HG03108 (cell line): ENCODE results near the gene RPGRIP1L.

Experiments used
- ATAC-seq: cut with Tn5 transposase; IDR thresholded peaks from one replicate; pipeline ENCODE4 v1.9.1; 2021; ENCODE audit warnings: moderate library complexity; ENCODE audit not compliant: unreplicated experiment

RPGRIP1L gene

DNA sequence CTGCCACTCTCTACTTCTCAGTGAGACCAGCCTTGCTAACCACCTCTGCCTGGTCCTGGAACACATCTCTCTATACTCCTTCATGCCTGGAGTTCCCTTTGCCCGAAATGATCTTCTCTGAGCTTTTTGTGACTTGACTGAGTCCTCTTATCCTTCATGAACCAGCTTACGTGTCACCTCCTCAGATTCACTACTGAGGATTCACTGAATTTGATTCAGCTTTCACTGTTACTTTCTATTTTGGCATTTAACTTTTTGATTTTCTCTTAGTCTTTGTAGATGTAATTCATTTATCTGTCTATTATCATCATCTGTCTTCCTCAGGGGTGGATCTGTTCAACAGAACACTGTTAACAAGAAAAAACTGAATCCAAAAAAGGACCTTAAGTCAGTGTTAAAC, 95.6 kb downstream of the RPGRIP1L start:
- no peak for ATAC-seq

- no peak for ATAC-seq
Measured at GRCh38 chr16:53605831-53606400, 97.7 kb downstream of the RPGRIP1L start.

GRCh38 chr16:53605356-53605755, 98.3 kb downstream of the RPGRIP1L start:
- no peak for ATAC-seq

GRCh38 chr16:53601961-53602360, 101.7 kb downstream of the RPGRIP1L start:
- ATAC-seq, result no peak

GRCh38 chr16:53600616-53601015, 103.0 kb downstream of the RPGRIP1L start:
- no peak for ATAC-seq

DNA sequence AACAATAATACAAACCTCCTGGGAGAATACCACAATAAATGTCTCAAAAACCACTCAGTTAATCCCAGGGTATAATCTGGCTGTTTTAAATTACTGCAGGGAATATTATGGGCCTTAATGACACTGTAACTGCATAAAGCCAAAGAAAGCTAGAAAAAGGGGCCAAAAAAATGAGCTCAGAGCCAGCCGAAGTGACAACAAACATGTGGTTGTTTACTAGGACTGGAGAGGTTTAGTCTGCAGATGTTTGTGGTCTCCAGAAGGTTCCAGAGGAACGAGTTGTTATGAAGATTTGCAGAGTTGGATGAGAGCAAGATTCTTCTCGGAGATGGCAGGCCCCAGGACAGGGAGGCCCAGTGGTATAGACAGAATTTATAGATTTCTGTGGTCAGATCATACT, 103.5 kb downstream of the RPGRIP1L start:
- no peak for ATAC-seq

DNA sequence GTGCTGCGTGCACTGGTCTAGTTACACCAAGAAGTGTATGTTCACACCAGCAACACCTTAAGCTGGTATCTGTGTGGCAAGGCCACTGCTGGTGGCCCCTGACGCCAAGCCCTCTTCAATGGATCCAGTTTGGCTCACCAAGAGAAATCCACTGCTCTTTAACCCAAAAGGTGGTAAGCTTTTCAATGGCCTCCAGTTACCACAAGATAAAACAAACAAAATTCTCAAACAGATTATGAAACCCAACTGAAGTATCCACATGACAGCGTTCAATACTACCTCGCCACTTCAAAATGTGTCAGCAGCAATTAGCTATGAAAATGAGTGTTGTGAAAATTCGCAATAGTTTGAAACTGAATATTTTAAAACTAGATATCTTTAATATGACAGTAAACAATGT, 104.1 kb downstream of the RPGRIP1L start:
- ATAC-seq, result no peak

GRCh38 chr16:53598511-53599275, 105.0 kb downstream of the RPGRIP1L start:
- no peak for ATAC-seq

GRCh38 chr16:53597776-53598175, 105.9 kb downstream of the RPGRIP1L start:
- ATAC-seq, result no peak

GRCh38 chr16:53588081-53588648, 115.5 kb downstream of the RPGRIP1L start:
- ATAC-seq, result no peak

DNA sequence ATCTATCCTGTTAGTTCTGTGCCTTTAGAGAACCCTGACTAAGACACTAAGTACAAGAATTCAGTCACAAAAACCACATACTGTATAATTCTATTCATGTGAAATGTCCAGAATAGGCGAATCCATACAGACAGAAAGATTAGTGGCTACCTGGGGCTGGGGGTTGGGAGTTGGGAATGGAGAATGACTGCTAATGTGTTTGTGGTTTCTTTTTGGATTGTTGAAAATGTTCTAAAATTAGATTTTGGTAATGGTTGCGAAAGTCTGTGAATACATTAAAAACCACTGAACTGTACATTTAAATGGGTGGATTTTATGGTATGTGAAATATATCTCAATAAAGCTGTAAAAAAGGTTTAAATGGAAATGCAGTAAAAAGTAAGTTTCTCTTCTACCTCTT, 120.3 kb downstream of the RPGRIP1L start:
- no peak for ATAC-seq

GRCh38 chr16:53581784-53582183, 121.9 kb downstream of the RPGRIP1L start:
- ATAC-seq, result no peak

GRCh38 chr16:53580038-53580802, 123.4 kb downstream of the RPGRIP1L start:
- no peak for ATAC-seq

DNA sequence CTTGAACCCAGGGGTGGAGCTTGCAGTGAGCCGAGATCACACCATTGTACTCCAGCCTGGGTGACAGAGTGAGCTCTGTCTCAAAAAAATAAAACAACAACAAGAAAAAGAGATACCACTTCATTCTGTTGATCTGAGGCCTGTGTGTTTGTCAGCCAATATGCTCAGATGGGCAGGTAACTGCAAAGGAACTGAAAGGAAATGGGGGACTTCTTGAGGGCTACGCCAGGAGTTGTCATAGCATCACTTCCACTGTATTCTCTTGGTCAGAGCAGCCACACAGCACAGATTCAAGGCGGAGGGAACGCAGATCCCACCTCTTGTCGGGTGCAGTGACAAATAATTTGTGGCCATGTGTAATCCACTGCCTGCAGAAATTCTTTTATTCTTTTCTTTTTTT, 126.8 kb downstream of the RPGRIP1L start:
- no peak for ATAC-seq

GRCh38 chr16:53576210-53576609, 127.4 kb downstream of the RPGRIP1L start:
- no peak for ATAC-seq

GRCh38 chr16:53571763-53572162, 131.9 kb downstream of the RPGRIP1L start:
- ATAC-seq, result no peak

- ATAC-seq, result no peak
Measured at GRCh38 chr16:53566552-53567245, 137.0 kb downstream of the RPGRIP1L start.

DNA sequence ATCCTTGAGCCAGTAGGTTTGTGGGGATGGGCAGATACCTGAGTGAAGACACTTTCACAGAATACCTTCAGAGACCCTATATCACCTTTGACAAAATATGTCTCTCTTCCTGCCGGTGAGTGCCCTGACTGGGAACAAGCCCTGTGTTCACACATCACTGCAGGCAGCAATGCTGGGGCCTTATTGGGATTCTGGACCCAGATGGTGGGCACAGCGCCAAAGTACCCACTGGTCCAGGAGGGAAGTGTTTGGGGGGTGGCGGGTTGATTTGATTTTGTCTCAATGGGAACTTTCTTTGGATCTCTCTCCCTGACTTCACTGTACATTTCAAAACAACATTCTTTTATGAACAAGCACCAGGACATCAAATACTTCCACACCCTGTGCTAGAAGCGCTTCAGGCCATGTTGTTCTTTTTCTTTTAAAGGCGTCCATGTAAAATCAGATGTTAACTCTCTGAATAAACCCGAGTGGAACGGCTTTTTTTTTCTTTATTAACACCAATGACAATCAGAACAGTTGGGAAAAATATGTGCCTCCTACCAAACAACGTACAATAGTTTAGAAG, 138.3 kb downstream of the RPGRIP1L start:
- no peak for ATAC-seq

DNA sequence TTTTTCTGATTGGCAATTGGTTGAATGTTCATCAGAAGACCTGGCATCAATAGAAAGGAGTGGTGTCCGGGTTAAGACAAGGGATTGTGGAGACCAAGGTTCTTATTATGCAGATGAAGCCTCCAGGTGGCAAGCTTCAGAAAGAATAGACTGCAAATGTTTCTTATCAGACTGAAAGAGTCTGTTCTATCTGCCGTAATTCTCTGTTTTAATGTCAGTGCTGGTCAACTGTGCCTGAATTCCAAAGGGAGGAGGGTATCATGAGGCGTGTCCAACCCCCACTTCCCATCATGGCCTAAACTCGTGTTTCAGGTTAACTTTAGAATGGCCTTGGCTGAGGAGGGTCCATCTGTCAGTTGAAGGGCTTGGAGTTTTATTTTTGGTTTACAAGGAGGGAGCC, 140.2 kb downstream of the RPGRIP1L start:
- ATAC-seq, result no peak

GRCh38 chr16:53561101-53561888, 142.4 kb downstream of the RPGRIP1L start:
- ATAC-seq, result no peak
